Prostate gland (tissue), 2 donors: ENCODE data around the gene IFITM10. TPM values are rescaled to one million over a fixed set of nuclear protein-coding genes. Genes with fewer than 3 reads are reported as not detected.

Experiments used
- DNase-seq: peaks from one replicate; pipeline ENCODE4 v3.0.0-alpha.2; 2019; ENCODE audit warnings: low spot score
- H3K27ac ChIP-seq, 2 donors: fragments of 200-600 bp; sonication (generic); 2 replicates each; pipeline ENCODE4 v1.5.1; 2017 to 2019
- H3K27me3 ChIP-seq: fragments of 200-600 bp; sonication (generic); replicated peaks from 2 replicates; pipeline ENCODE4 v1.5.1; 2019; ENCODE audit not compliant: insufficient read depth
- H3K36me3 ChIP-seq, 2 donors: fragments of 200-600 bp; sonication (generic); 1 replicate in 1 of 2; 2 replicates in 1 of 2; pipeline versions ENCODE4 v1.5.1 to v1.8.1; 2017 to 2019
- H3K4me1 ChIP-seq: fragments of 200-600 bp; sonication (generic); replicated peaks from 2 replicates; pipeline ENCODE4 v1.5.1; 2019
- H3K4me3 ChIP-seq, 2 donors: fragments of 200-600 bp; sonication (generic); 2 replicates each; pipeline ENCODE4 v1.5.1; 2017 to 2019
- H3K9me3 ChIP-seq: fragments of 200-600 bp; sonication (generic); 2 replicates; pipeline ENCODE4 v1.5.1; 2017
- POLR2A ChIP-seq: fragments of 450-650 bp; IDR thresholded peaks from one replicate; pipeline ENCODE4 v1.6.1; 2016; ENCODE audit warnings: antibody characterized with exemption, mild to moderate bottlenecking
- POLR2AphosphoS5 ChIP-seq: sonication (generic); formaldehyde crosslinking; IDR thresholded peaks from one replicate; pipeline ENCODE4 v1.6.1; 2017; ENCODE audit warnings: antibody characterized with exemption
- WGBS: methylation state at CpG from one replicate; pipeline ENCODE4 v1.1.5; 2018; 5-methylcytosine and 5-hydroxymethylcytosine counted together
- intact Hi-C: fragments of 100-400 bp; cut with DNase I; formaldehyde crosslinking; loops from one replicate; pipeline ENCODE4 v1.14.2; 2022
- total RNA-seq, 2 donors: library from RNA; depleted of rRNA; stranded (reverse); fragments of >200 nt; gene quantifications; one replicate each; pipeline ENCODE4 v1.1.0, GENCODE V29; 2016
- TF ChIP-seq, protein P1 (sequence below), 4 experiments: fragments of 200-600 bp in 2 of 4; fragments of 450-650 bp in 2 of 4; sonication (generic) in 2 of 4; IDR thresholded peaks; 1 replicate in 3 of 4; 2 replicates in 1 of 4; pipeline ENCODE4 v1.5.1; 2016 to 2019; ENCODE audit warnings: antibody characterized with exemption in 4 of 4, mild to moderate bottlenecking in 2 of 4, moderate library complexity in 2 of 4

IFITM10 gene
- total RNA-seq, 2 donors from 2014 or later = 2.6 to 3.1 TPM

DNA sequence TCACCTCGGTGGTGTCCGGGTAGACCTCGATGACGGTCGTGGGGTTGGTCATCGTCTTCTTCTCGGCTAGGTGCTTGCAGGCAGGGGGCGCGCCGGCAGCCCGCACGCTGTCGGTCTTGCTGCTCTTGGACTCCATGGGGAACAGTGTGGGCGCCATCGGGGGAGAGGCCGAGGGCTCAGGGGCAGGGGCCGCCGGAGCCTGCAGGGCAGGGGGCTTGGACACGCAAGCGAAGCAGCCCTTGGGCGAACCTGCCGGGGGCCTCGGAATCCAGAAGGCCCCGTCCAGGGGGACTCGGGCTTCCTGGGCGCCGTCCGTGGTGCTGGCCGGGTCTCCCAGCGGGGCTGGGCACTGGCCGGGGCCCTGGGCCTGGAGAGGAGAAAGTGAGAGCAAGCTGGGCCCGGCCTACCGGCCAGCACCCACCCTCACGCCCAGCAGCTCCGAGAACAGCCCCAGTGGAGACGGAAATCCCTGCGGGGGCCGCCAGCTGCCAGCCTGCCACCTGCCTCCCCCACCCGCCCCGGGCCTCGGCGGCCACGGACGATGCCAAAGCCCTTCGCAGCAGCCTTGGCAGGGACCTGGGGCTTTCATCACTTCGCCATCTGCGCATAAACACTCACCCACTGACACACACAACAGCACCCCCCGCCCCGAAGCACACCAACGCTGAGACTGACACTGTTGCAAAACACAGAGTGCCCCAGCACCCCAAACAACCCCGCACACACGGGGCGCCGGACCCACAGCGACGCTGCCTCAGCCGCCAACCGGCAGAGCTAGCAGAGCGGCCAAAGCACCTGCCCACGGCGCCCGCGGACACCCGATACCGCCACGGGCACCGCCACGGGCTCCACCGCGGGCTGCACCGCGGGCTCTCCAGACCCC, 2.4 kb downstream of the IFITM10 start:
- 30% methylated on average over 65 of the region's 72 CpGs for WGBS
- Histone ChIP-seq H3K36me3 (peaks cover 1 to 3% of the 10 kb centered on the region in 2 donors), H3K4me1 (no peaks in the 10 kb centered on the region), H3K9me3 (no peaks in the 10 kb centered on the region), H3K27ac (no peak overlapping the region), H3K27me3 (peaks cover 9% of the 10 kb centered on the region), H3K4me3 (peak overlapping the region; percentile 16 to 23)
- intact Hi-C loops = no loop called here
- no peak for TF ChIP-seq POLR2AphosphoS5
- TF ChIP-seq, protein P1, sequence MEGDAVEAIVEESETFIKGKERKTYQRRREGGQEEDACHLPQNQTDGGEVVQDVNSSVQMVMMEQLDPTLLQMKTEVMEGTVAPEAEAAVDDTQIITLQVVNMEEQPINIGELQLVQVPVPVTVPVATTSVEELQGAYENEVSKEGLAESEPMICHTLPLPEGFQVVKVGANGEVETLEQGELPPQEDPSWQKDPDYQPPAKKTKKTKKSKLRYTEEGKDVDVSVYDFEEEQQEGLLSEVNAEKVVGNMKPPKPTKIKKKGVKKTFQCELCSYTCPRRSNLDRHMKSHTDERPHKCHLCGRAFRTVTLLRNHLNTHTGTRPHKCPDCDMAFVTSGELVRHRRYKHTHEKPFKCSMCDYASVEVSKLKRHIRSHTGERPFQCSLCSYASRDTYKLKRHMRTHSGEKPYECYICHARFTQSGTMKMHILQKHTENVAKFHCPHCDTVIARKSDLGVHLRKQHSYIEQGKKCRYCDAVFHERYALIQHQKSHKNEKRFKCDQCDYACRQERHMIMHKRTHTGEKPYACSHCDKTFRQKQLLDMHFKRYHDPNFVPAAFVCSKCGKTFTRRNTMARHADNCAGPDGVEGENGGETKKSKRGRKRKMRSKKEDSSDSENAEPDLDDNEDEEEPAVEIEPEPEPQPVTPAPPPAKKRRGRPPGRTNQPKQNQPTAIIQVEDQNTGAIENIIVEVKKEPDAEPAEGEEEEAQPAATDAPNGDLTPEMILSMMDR (IDR thresholded peaks at IDR 0.05) = no peak
- no peak for DNase-seq

DNA sequence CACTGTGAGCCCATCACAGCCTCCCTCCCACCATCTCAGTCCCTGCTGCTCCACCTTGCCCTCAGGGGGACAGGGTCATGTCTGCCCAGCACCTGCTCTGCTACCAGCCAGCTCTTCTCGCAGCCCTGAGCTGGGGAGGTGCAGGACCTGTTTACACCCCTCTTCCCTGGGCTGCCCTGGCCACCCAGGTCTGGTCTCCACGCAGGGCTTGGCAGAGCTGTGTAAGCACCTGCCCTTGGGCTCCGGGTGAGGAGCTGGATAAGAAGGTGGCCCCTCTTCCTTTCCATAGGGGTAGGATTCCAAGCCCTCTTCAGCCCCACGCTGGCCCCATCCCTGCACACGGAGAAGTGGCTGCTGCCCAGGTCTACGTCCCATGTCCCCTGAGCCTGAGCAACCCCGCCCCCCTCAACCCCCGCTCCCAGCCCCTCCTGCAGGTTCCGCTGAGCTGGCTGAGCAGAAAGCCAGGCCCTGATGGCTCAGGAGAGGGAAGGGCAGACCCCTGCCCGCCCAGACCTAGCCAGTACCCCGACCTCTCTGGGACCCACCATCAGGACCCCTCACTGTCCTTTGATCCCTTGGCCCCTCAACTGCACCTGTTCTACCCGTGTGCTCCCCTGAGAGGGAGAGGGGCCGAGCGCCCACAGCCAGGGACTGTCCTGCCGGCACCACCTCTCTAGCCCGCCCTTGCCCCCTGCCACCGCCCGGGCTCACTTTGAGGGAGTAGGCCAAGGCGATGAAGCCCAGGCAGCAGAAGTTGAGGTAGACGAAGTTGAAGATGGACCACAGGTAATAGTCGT, 3.2 kb downstream of the IFITM10 start:
- 94% methylated on average over 20 of the region's 21 CpGs for WGBS
- H3K27ac ChIP-seq = no peak overlapping the region

DNA sequence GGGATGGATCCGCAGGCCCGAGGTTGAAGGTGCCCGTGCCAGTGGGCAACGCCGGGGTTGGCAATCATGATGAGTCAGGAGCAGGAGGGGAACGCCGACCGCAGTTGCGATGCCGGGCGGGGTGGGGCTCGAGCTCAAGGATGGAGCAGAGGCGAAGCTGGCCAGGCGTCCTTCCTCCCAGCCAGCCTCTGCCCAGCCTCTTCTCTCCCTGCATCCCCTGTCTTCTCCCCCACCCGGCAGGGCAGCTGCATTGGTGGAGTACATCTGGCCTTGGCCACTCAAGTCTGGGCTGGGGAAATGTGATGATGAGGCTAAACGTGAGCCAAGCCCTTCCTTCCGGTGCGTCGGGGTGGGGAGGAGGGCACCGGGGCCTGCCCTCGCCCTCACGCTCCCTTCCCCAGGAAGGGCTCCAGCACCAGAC, 3.9 kb downstream of the IFITM10 start:
- Histone ChIP-seq H3K9me3 (no peaks in the 10 kb centered on the region), H3K27ac (no peak overlapping the region), H3K4me1 (no peaks in the 10 kb centered on the region), H3K4me3 (no peak overlapping the region), H3K27me3 (peaks cover 9% of the 10 kb centered on the region), H3K36me3 (no peaks in the 10 kb centered on the region)
- intact Hi-C loops = no loop called here
- TF ChIP-seq, protein P1 (IDR thresholded peaks at IDR 0.05) = no peak
- TF ChIP-seq POLR2A (no peak), POLR2AphosphoS5 (no peak)
- WGBS = 85% methylated on average over 22 of the region's 22 CpGs
- DNase-seq = no peak

More for the DNA sequence above, 3.2 kb downstream of the IFITM10 start:
- intact Hi-C loops = no loop called here
- no peaks in the 10 kb centered on the region for H3K9me3 ChIP-seq
- DNase-seq = no peak
- peaks cover 9% of the 10 kb centered on the region for H3K27me3 ChIP-seq
- TF ChIP-seq, protein P1 (IDR thresholded peaks at IDR 0.05) = no peak
- TF ChIP-seq POLR2AphosphoS5 (no peak), POLR2A (no peak)
- H3K36me3 ChIP-seq = no peaks in the 10 kb centered on the region
- H3K4me1 ChIP-seq = no peaks in the 10 kb centered on the region
- H3K4me3 ChIP-seq = no peak overlapping the region

DNA sequence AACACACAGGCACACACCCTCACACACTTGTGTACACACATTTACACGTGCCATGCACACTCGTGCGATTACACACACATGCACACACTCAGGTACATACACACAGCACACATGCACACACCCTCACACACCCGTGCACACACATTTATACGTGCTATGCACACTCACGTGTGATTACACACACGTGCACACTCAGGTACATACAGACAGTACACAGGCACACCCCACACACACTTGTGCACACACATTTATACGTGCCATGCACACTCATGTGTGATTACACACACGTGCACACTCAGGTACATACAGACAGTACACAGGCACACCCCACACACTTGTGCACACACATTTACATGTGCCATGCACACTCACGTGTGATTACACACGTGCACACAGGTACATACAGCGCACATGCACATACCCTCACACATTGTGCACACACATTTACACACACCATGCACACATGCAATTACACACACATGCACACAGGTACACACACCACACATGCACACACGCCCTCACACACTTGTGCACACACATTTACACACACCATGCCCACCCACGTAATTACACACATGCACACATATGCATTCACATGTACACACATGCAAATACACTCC, 4.6 kb downstream of the IFITM10 start:
- no peaks in the 10 kb centered on the region for H3K9me3 ChIP-seq
- H3K36me3 ChIP-seq = no peaks in the 10 kb centered on the region
- H3K4me1 ChIP-seq = no peaks in the 10 kb centered on the region
- peaks cover 9% of the 10 kb centered on the region for H3K27me3 ChIP-seq
- no peak overlapping the region for H3K4me3 ChIP-seq
- no peak overlapping the region for H3K27ac ChIP-seq
- 90% methylated on average over 14 of the region's 14 CpGs for WGBS
- TF ChIP-seq POLR2AphosphoS5 (no peak), POLR2A (no peak)
- TF ChIP-seq, protein P1 (IDR thresholded peaks at IDR 0.05) = no peak
- no peak for DNase-seq
- intact Hi-C loops = no loop called here
